Ovary (tissue), 3 donors: Measurements from ENCODE around the gene TMC2.

Experiments used
- POLR2A ChIP-seq: fragments of 450-650 bp; IDR thresholded peaks from one replicate; pipeline ENCODE4 v1.6.1; 2017; ENCODE audit warnings: antibody characterized with exemption, mild to moderate bottlenecking, moderate library complexity
- TF ChIP-seq, protein P1 (sequence below), 3 donors: fragments of 450-650 bp in 2 of 3; fragments of 200-600 bp in 1 of 3; IDR thresholded peaks; one replicate each; pipeline versions ENCODE4 v1.5.1 to v1.8.0; 2016 to 2022; ENCODE audit warnings: antibody characterized with exemption in 3 of 3, mild to moderate bottlenecking in 1 of 3
- donor health status: DM: no; HTN: no; CAD: no.

GRCh38 chr20:2658414-2659354, 122.3 kb downstream of the TMC2 start:
- TF ChIP-seq, protein P1, sequence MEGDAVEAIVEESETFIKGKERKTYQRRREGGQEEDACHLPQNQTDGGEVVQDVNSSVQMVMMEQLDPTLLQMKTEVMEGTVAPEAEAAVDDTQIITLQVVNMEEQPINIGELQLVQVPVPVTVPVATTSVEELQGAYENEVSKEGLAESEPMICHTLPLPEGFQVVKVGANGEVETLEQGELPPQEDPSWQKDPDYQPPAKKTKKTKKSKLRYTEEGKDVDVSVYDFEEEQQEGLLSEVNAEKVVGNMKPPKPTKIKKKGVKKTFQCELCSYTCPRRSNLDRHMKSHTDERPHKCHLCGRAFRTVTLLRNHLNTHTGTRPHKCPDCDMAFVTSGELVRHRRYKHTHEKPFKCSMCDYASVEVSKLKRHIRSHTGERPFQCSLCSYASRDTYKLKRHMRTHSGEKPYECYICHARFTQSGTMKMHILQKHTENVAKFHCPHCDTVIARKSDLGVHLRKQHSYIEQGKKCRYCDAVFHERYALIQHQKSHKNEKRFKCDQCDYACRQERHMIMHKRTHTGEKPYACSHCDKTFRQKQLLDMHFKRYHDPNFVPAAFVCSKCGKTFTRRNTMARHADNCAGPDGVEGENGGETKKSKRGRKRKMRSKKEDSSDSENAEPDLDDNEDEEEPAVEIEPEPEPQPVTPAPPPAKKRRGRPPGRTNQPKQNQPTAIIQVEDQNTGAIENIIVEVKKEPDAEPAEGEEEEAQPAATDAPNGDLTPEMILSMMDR (IDR thresholded peaks at IDR 0.05) = no peak
- TF ChIP-seq POLR2A = no peak
